ENCODE results near the gene COMMD1. TPM values are rescaled to one million over a fixed set of nuclear protein-coding genes. Genes with fewer than 3 reads are reported as not detected.

The COMMD1 gene
- total and polyA plus RNA-seq, 2 experiments from 2014 or later: 54.9 to 83.7 TPM

DNA sequence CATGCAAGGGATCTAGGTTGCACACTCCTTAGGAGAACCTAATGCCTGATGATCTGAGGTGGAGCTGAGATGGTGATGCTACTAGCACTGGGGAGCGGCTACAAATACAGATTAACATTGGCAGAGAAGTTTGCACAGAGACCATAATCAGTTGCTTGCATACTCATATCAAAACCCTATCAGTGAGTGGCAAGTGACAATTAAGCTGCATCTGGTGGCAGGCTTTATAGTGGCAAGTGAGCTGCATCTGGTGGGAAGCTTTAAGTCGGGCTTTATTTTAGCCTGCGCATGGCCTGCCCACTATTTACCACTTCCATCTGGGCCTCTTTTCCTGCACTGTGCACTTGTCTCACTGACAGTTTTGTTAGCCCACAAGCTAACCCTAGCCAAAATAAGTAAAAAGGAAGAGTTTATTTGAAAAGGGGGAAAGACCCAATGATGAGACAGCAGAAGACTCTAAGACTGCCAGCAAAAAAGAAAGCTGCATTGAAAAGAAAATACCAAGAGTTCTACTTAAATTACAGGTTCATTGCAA lies 149.5 kb downstream of the COMMD1 start (continued):
- TF ChIP-seq, protein P1, sequence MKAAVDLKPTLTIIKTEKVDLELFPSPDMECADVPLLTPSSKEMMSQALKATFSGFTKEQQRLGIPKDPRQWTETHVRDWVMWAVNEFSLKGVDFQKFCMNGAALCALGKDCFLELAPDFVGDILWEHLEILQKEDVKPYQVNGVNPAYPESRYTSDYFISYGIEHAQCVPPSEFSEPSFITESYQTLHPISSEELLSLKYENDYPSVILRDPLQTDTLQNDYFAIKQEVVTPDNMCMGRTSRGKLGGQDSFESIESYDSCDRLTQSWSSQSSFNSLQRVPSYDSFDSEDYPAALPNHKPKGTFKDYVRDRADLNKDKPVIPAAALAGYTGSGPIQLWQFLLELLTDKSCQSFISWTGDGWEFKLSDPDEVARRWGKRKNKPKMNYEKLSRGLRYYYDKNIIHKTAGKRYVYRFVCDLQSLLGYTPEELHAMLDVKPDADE (IDR thresholded peaks at IDR 0.05): no peak
- no peak for TF ChIP-seq POLR2AphosphoS5 (IDR thresholded peaks at IDR 0.05; ENCODE audit: low read depth)

DNA sequence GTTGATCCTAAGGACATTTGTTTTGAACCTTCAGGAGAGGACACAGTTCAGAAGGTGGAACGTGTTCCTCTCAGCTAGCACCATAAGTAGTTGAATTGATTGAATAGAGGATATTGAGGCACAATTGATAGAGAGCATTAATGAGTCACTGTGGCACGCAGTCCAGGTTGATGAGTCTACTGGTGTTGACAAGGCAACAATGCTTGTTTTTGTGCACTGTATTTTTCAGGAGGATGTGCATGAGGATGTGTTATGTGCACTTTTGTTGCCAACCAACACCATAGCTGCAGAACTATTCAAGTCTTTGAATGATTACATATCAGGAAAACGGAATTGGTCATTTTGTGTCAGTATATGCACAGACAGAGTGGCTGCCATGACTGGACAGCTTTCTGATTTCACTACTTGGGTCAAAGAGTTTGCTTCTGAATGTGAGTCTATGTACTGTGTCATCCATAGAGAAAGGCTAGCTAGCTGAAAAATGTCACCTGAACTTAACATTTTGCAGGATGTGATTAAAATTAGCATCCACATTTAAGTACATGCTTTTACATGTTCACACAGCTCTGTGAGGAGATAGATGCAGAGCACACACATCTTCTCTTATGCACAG lies 150.4 kb downstream of the COMMD1 start:
- Histone ChIP-seq H3K27ac (ENCODE audit: low read depth) (no peak overlapping the region), H3K9me2 (ENCODE audit: insufficient read depth) (no peaks in the 10 kb centered on the region), H3K4me3 (no peak overlapping the region), H2AFZ (no peak overlapping the region), H3F3A (replicated peaks; ENCODE audit: low read depth) (no peaks in the 10 kb centered on the region), H3K4me1 (ENCODE audit: insufficient read depth) (peaks cover 12% of the 10 kb centered on the region), H3K4me2 (no peak overlapping the region), H3K27me3 (ENCODE audit: insufficient read depth) (no peaks in the 10 kb centered on the region), H4K20me1 (replicated peaks; ENCODE audit: insufficient read depth) (no peaks in the 10 kb centered on the region), H3K79me2 (replicated peaks; ENCODE audit: insufficient read depth) (no peaks in the 10 kb centered on the region), H3K36me3 (ENCODE audit: insufficient read depth) (no peaks in the 10 kb centered on the region)
- no peak for DNase-seq (ENCODE audit: low spot score)
- H3K27ac Mint-ChIP-seq: no peak overlapping the region
- no peaks in the 10 kb centered on the region for H3K36me3 Mint-ChIP-seq (ENCODE audit: low read depth)
- no peaks in the 10 kb centered on the region for H3K9me3 Mint-ChIP-seq
- no peak for ATAC-seq
- H3K4me3 Mint-ChIP-seq: no peak overlapping the region
- TF ChIP-seq, protein P2, sequence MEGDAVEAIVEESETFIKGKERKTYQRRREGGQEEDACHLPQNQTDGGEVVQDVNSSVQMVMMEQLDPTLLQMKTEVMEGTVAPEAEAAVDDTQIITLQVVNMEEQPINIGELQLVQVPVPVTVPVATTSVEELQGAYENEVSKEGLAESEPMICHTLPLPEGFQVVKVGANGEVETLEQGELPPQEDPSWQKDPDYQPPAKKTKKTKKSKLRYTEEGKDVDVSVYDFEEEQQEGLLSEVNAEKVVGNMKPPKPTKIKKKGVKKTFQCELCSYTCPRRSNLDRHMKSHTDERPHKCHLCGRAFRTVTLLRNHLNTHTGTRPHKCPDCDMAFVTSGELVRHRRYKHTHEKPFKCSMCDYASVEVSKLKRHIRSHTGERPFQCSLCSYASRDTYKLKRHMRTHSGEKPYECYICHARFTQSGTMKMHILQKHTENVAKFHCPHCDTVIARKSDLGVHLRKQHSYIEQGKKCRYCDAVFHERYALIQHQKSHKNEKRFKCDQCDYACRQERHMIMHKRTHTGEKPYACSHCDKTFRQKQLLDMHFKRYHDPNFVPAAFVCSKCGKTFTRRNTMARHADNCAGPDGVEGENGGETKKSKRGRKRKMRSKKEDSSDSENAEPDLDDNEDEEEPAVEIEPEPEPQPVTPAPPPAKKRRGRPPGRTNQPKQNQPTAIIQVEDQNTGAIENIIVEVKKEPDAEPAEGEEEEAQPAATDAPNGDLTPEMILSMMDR (conservative IDR thresholded peaks at IDR 0.05; ENCODE audit: low read depth in 2 of 2): no peak
- H3K27me3 Mint-ChIP-seq (ENCODE audit: insufficient read depth, low read depth, poor library complexity): no peaks in the 10 kb centered on the region
- H3K4me1 Mint-ChIP-seq: peaks cover 10% of the 10 kb centered on the region; the same call in 2 of the 3 replicates

DNA sequence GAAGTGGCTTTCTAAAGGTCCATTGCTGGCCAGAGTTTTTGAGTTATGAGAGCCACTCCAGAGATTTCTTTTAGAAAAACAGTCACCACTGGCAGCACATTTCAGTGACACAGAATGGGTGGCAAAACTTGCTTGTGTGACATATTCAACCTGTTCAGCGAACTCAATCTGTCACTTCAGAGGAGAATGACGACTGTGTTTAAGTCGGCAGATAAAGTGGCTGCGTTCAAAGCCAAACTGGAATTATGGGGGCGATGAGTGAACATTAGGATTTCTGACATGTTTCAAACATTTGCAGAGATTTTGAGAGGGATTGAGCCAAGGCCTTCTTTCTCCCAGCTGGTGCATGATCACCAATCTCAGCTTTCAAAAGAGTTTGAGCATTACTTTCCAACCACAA lies 150.9 kb downstream of the COMMD1 start:
- Histone ChIP-seq H3K27me3 (ENCODE audit: insufficient read depth) (no peaks in the 10 kb centered on the region), H3K9me2 (ENCODE audit: insufficient read depth) (no peaks in the 10 kb centered on the region), H3K4me2 (no peak overlapping the region), H3K36me3 (ENCODE audit: insufficient read depth) (no peaks in the 10 kb centered on the region), H3F3A (replicated peaks; ENCODE audit: low read depth) (no peaks in the 10 kb centered on the region), H3K4me3 (no peak overlapping the region), H3K79me2 (replicated peaks; ENCODE audit: insufficient read depth) (no peaks in the 10 kb centered on the region), H3K4me1 (ENCODE audit: insufficient read depth) (peaks cover 7% of the 10 kb centered on the region), H3K27ac (ENCODE audit: low read depth) (no peak overlapping the region), H4K20me1 (replicated peaks; ENCODE audit: insufficient read depth) (no peaks in the 10 kb centered on the region), H2AFZ (no peak overlapping the region)
- no peak overlapping the region for H3K4me3 Mint-ChIP-seq
- H3K27me3 Mint-ChIP-seq (ENCODE audit: insufficient read depth, low read depth, poor library complexity): no peaks in the 10 kb centered on the region
- H3K36me3 Mint-ChIP-seq (ENCODE audit: low read depth): no peaks in the 10 kb centered on the region
- no peak overlapping the region for H3K27ac Mint-ChIP-seq
- no peaks in the 10 kb centered on the region for H3K9me3 Mint-ChIP-seq
- H3K4me1 Mint-ChIP-seq: peaks cover 7% of the 10 kb centered on the region; the same call in 2 of the 3 replicates
- ATAC-seq (no peak), DNase-seq (ENCODE audit: low spot score) (no peak)
- TF ChIP-seq NANOG (IDR thresholded peaks at IDR 0.05; ENCODE audit: borderline replicate concordance): no peak
- TF ChIP-seq, protein P2 (conservative IDR thresholded peaks at IDR 0.05; ENCODE audit: low read depth in 2 of 2): no peak
- TF ChIP-seq EZH2 (IDR thresholded peaks at IDR 0.05; ENCODE audit: low read depth, unreplicated experiment): no peak
- TF ChIP-seq, protein P1 (IDR thresholded peaks at IDR 0.05): no peak
- TF ChIP-seq ZNF331 (CRISPR knock-in tag; IDR thresholded peaks at IDR 0.05; ENCODE audit: low read depth): no peak
- TF ChIP-seq ZNF114 (CRISPR knock-in tag; IDR thresholded peaks at IDR 0.05): no peak
- no peak for TF ChIP-seq EZH2phosphoT487 (IDR thresholded peaks at IDR 0.05; ENCODE audit: unreplicated experiment)
- TF ChIP-seq, protein P3, sequence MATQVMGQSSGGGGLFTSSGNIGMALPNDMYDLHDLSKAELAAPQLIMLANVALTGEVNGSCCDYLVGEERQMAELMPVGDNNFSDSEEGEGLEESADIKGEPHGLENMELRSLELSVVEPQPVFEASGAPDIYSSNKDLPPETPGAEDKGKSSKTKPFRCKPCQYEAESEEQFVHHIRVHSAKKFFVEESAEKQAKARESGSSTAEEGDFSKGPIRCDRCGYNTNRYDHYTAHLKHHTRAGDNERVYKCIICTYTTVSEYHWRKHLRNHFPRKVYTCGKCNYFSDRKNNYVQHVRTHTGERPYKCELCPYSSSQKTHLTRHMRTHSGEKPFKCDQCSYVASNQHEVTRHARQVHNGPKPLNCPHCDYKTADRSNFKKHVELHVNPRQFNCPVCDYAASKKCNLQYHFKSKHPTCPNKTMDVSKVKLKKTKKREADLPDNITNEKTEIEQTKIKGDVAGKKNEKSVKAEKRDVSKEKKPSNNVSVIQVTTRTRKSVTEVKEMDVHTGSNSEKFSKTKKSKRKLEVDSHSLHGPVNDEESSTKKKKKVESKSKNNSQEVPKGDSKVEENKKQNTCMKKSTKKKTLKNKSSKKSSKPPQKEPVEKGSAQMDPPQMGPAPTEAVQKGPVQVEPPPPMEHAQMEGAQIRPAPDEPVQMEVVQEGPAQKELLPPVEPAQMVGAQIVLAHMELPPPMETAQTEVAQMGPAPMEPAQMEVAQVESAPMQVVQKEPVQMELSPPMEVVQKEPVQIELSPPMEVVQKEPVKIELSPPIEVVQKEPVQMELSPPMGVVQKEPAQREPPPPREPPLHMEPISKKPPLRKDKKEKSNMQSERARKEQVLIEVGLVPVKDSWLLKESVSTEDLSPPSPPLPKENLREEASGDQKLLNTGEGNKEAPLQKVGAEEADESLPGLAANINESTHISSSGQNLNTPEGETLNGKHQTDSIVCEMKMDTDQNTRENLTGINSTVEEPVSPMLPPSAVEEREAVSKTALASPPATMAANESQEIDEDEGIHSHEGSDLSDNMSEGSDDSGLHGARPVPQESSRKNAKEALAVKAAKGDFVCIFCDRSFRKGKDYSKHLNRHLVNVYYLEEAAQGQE (IDR thresholded peaks at IDR 0.05; ENCODE audit: unreplicated experiment): no peak
- TF ChIP-seq STAT1 (IDR thresholded peaks at IDR 0.05; ENCODE audit: unreplicated experiment): no peak
- TF ChIP-seq POLR2AphosphoS5 (IDR thresholded peaks at IDR 0.05; ENCODE audit: low read depth): no peak
- TF ChIP-seq CREB1 (CRISPR knock-in tag; IDR thresholded peaks at IDR 0.05; ENCODE audit: low read depth): no peak
- TF ChIP-seq JUNB (IDR thresholded peaks at IDR 0.05; ENCODE audit: unreplicated experiment): no peak

All from GM23338 (cell line).